SK-N-SH (cell line): ENCODE data around the gene NEK5. TPM values are rescaled to one million over a fixed set of nuclear protein-coding genes. Genes with fewer than 3 reads are reported as not detected.

Experiments used
- CTCF ChIA-PET: fragments of 300-600, 350-600 bp; formaldehyde crosslinking; extraction: SDS; loops from one replicate; lab custom pipeline; 2021; lab: Yijun Ruan, JAX
- POLR2A ChIA-PET: fragments of 350-600 bp; sonication (Branson Sonifier 250); formaldehyde crosslinking; extraction: SDS; loops from one replicate; lab custom pipeline; 2020; ENCODE audit warnings: antibody characterized with exemption, inconsistent platforms; lab: Yijun Ruan, JAX
- DNase-seq: peaks from one replicate; pipeline ENCODE4 v3.0.0; 2012
- H2AFZ ChIP-seq: fragments of 200-600 bp; sonication (generic); 2 replicates; pipeline ENCODE4 v1.8.1; 2016; ENCODE audit warnings: antibody characterized with exemption, mild to moderate bottlenecking, low read depth
- H3F3A ChIP-seq: fragments of 200-600 bp; sonication (generic); replicated peaks from 2 replicates; pipeline ENCODE3; 2016; ENCODE audit warnings: antibody characterized with exemption, mild to moderate bottlenecking; ENCODE audit not compliant: insufficient read depth
- H3K27ac ChIP-seq, 2 experiments: fragments of 200-500 bp in 1 of 2; fragments of 200-600 bp in 1 of 2; sonication (Bioruptor generic) in 1 of 2; sonication (generic), shearing (Covaris generic) in 1 of 2; 2 replicates each; pipeline versions ENCODE4 v1.5.1 to v1.6.1; 2014 to 2016; ENCODE audit warnings: low read depth in 2 of 2, inconsistent platforms in 1 of 2, low read length in 1 of 2, mild to moderate bottlenecking in 1 of 2, mixed read lengths in 1 of 2
- H3K27me3 ChIP-seq: fragments of 200-600 bp; sonication (generic), shearing (Covaris generic); 2 replicates; pipeline ENCODE4 v1.6.1; 2016; ENCODE audit warnings: mixed run types; ENCODE audit not compliant: insufficient read depth
- H3K36me3 ChIP-seq, 2 experiments: fragments of 200-500 bp in 1 of 2; fragments of 200-600 bp in 1 of 2; sonication (Bioruptor generic) in 1 of 2; sonication (generic) in 1 of 2; replicated peaks in 1 of 2; 2 replicates each; pipeline versions ENCODE3 to v1.5.1; 2014 to 2016; ENCODE audit warnings: low read length in 1 of 2, mild to moderate bottlenecking in 1 of 2; ENCODE audit not compliant: insufficient read depth in 2 of 2, control insufficient read depth in 1 of 2
- H3K4me1 ChIP-seq, 2 experiments: fragments of 200-500 bp in 1 of 2; fragments of 200-600 bp in 1 of 2; sonication (Bioruptor generic) in 1 of 2; sonication (generic), shearing (Covaris generic) in 1 of 2; 2 replicates each; pipeline versions ENCODE4 v1.5.1 to v1.6.1; 2014 to 2016; ENCODE audit warnings: low read depth in 1 of 2, low read length in 1 of 2, mixed run types in 1 of 2; ENCODE audit not compliant: insufficient read depth in 2 of 2, control insufficient read depth in 1 of 2
- H3K4me2 ChIP-seq: fragments of 200-600 bp; sonication (generic), shearing (Covaris generic); 2 replicates; pipeline ENCODE4 v1.6.1; 2017; ENCODE audit warnings: mixed run types
- H3K4me3 ChIP-seq, 2 experiments: fragments of 200-500 bp in 1 of 2; fragments of 200-600 bp in 1 of 2; sonication (Bioruptor generic) in 1 of 2; sonication (generic), shearing (Covaris generic) in 1 of 2; 2 replicates each; pipeline versions ENCODE4 v1.5.1 to v1.8.1; 2014 to 2016; ENCODE audit warnings: low read depth in 2 of 2, inconsistent platforms in 1 of 2, low read length in 1 of 2, mild to moderate bottlenecking in 1 of 2, mixed read lengths in 1 of 2, moderate library complexity in 1 of 2
- H3K79me2 ChIP-seq: fragments of 200-600 bp; sonication (generic); 2 replicates; pipeline ENCODE4 v1.8.1; 2017; ENCODE audit warnings: mild to moderate bottlenecking; ENCODE audit not compliant: insufficient read depth
- H3K9ac ChIP-seq: fragments of 200-600 bp; sonication (generic); 2 replicates; pipeline ENCODE4 v1.6.1; 2017; ENCODE audit warnings: mixed run types
- H3K9me2 ChIP-seq: fragments of 200-600 bp; sonication (generic); 2 replicates; pipeline ENCODE4 v1.6.1; 2017; ENCODE audit warnings: mixed run types
- H3K9me3 ChIP-seq: fragments of 200-600 bp; sonication (generic); 2 replicates; pipeline ENCODE4 v1.6.1; 2017; ENCODE audit warnings: mixed run types, mild to moderate bottlenecking, moderate library complexity
- H4K20me1 ChIP-seq: fragments of 200-600 bp; sonication (generic); 2 replicates; pipeline ENCODE4 v1.6.1; 2017; ENCODE audit warnings: mild to moderate bottlenecking, mixed run types; ENCODE audit not compliant: insufficient read depth
- FOSL2 ChIP-seq: IDR thresholded peaks from 2 replicates; pipeline ENCODE4 v1.4.0; 2012; ENCODE audit warnings: low read depth, mild to moderate bottlenecking, moderate library complexity, borderline replicate concordance
- FOXM1 ChIP-seq: IDR thresholded peaks from 2 replicates; pipeline ENCODE4 v1.4.0; 2012; ENCODE audit warnings: low read depth, mild to moderate bottlenecking
- GABPA ChIP-seq: IDR thresholded peaks from 2 replicates; pipeline ENCODE4 v1.4.0; 2012; ENCODE audit warnings: low read depth, mild to moderate bottlenecking
- MAX ChIP-seq: IDR thresholded peaks from 2 replicates; pipeline ENCODE4 v1.4.0; 2012; ENCODE audit warnings: low read depth
- RAD21 ChIP-seq: IDR thresholded peaks from 2 replicates; pipeline ENCODE4 v1.6.1; 2012; ENCODE audit warnings: mild to moderate bottlenecking, low read length
- REST ChIP-seq: IDR thresholded peaks from 2 replicates; pipeline ENCODE4 v1.6.1; 2012; ENCODE audit warnings: mild to moderate bottlenecking, low read depth, low read length, moderate library complexity
- RFX5 ChIP-seq: IDR thresholded peaks from 2 replicates; pipeline ENCODE4 v1.6.1; 2012; ENCODE audit warnings: mild to moderate bottlenecking, improper control_type of control experiment, low read length
- RXRA ChIP-seq: IDR thresholded peaks from 2 replicates; pipeline ENCODE4 v1.4.0; 2012; ENCODE audit warnings: low read depth, mild to moderate bottlenecking, borderline replicate concordance
- SIN3A ChIP-seq: IDR thresholded peaks from 2 replicates; pipeline ENCODE4 v1.6.1; 2012; ENCODE audit warnings: low read depth, mild to moderate bottlenecking, low read length, moderate library complexity, borderline replicate concordance
- USF1 ChIP-seq: IDR thresholded peaks from 2 replicates; pipeline ENCODE4 v1.4.0; 2012; ENCODE audit warnings: low read depth, borderline replicate concordance
- WGBS: methylation state at CpG from one replicate; pipeline ENCODE4 v1.1.6; 2017; ENCODE audit warnings: low lambda C conversion rate; 5-methylcytosine and 5-hydroxymethylcytosine counted together
- polyA plus RNA-seq, 3 experiments: library from polyadenylated mRNA; depleted of rRNA; stranded (reverse); fragments of >200 nt; gene quantifications; 2 replicates each; pipeline ENCODE4 v1.2.3, GENCODE V29; 2012

NEK5 gene
- polyA plus RNA-seq, 1 of the 3 experiments (the other 2 are of a cell fraction) = 0.07 TPM

- TF ChIP-seq RFX5 = no peak
- Histone ChIP-seq H3K4me3 (no peak overlapping the region), H3K9me2 (no peaks in the 10 kb centered on the region), H4K20me1 (no peaks in the 10 kb centered on the region), H3K4me1 (no peaks in the 10 kb centered on the region), H3K9ac (no peak overlapping the region), H3F3A (no peaks in the 10 kb centered on the region), H3K4me2 (no peak overlapping the region), H3K79me2 (no peaks in the 10 kb centered on the region), H2AFZ (no peak overlapping the region), H3K27ac (no peak overlapping the region), H3K27me3 (no peaks in the 10 kb centered on the region; the same call in 1 of the 2 replicates), H3K36me3 (no peaks in the 10 kb centered on the region), H3K9me3 (no peaks in the 10 kb centered on the region)
- no peak for DNase-seq
- WGBS = 11% methylated on average over 1 of the region's 1 CpG
- CTCF ChIA-PET = interaction anchor here (0.7 to 1.9 kb wide), 3 partner anchors 15 to 65 kb away, joined by 3 to 10 read pairs (median 4); no protein-coding TSS in a partner anchor
- POLR2A ChIA-PET = no interaction called here
Measured at GRCh38 chr13:52112591-52112990, 16.3 kb downstream of the NEK5 start.

GRCh38 chr13:52109116-52109670 is 19.7 kb downstream of the NEK5 start:
- no peaks in the 10 kb centered on the region for H3K9me2 ChIP-seq
- H3K36me3 ChIP-seq = no peaks in the 10 kb centered on the region
- no peak for DNase-seq
- TF ChIP-seq USF1 = no peak
- no peaks in the 10 kb centered on the region for H3F3A ChIP-seq
- ChIA-PET POLR2A (no interaction called here), CTCF (no interaction called here)
- no peak overlapping the region for H3K9ac ChIP-seq
- 66% methylated on average over 1 of the region's 1 CpG for WGBS
- H3K4me1 ChIP-seq = no peaks in the 10 kb centered on the region
- no peak overlapping the region for H3K27ac ChIP-seq
- H3K79me2 ChIP-seq = no peaks in the 10 kb centered on the region
- no peak overlapping the region for H2AFZ ChIP-seq
- H4K20me1 ChIP-seq = no peaks in the 10 kb centered on the region
- no peak overlapping the region for H3K4me3 ChIP-seq
- no peaks in the 10 kb centered on the region for H3K9me3 ChIP-seq
- H3K4me2 ChIP-seq = no peak overlapping the region
- no peaks in the 10 kb centered on the region; the same call in 1 of the 2 replicates for H3K27me3 ChIP-seq

GRCh38 chr13:52105841-52106240 is 23.0 kb downstream of the NEK5 start:
- CTCF ChIA-PET = interaction anchor here (0.9 to 1.9 kb wide), 2 partner anchors 11 to 22 kb away, joined by 5 to 7 read pairs; no protein-coding TSS in a partner anchor
- DNase-seq = no peak
- H3K79me2 ChIP-seq = no peaks in the 10 kb centered on the region
- H3K27ac ChIP-seq = no peak overlapping the region
- H3K9me3 ChIP-seq = no peaks in the 10 kb centered on the region
- no peak overlapping the region for H3K9ac ChIP-seq
- no peak for TF ChIP-seq GABPA
- TF ChIP-seq RXRA = no peak
- no peak for TF ChIP-seq RAD21
- TF ChIP-seq FOSL2 = no peak
- no peak for TF ChIP-seq SIN3A
- no peak for TF ChIP-seq FOXM1
- TF ChIP-seq REST = no peak
- TF ChIP-seq MAX = no peak
- H3K4me3 ChIP-seq = no peak overlapping the region
- no peaks in the 10 kb centered on the region for H4K20me1 ChIP-seq
- no peaks in the 10 kb centered on the region for H3K36me3 ChIP-seq
- H3K4me2 ChIP-seq = no peak overlapping the region
- no peaks in the 10 kb centered on the region for H3F3A ChIP-seq
- POLR2A ChIA-PET = no interaction called here
- no peak overlapping the region for H2AFZ ChIP-seq
- no peaks in the 10 kb centered on the region for H3K27me3 ChIP-seq
- 87% methylated on average over 1 of the region's 1 CpG for WGBS
- H3K4me1 ChIP-seq = no peaks in the 10 kb centered on the region
- H3K9me2 ChIP-seq = no peaks in the 10 kb centered on the region
